Hepatocyte (in vitro differentiated cells): ENCODE results near the gene PHLPP1. TPM values are rescaled to one million over a fixed set of nuclear protein-coding genes. Genes with fewer than 3 reads are reported as not detected.
A peak's percentile ranks its signal among the peaks of the same experiment; 100 is the strongest.

Source experiments
- DNase-seq: peaks from one replicate; pipeline ENCODE4 v3.0.0-alpha.2; 2016; ENCODE audit warnings: low spot score
- H2AFZ ChIP-seq: fragments of 200-600 bp; sonication (generic); 2 replicates; pipeline ENCODE4 v1.6.0; 2016; ENCODE audit warnings: antibody characterized with exemption, mild to moderate bottlenecking
- H3K27ac ChIP-seq: fragments of 200-600 bp; sonication (generic); 2 replicates; pipeline ENCODE4 v1.5.1; 2016; ENCODE audit warnings: mild to moderate bottlenecking
- H3K27me3 ChIP-seq: fragments of 200-600 bp; sonication (generic); 2 replicates; pipeline ENCODE4 v1.6.1; 2016
- H3K36me3 ChIP-seq: fragments of 200-600 bp; sonication (generic); replicated peaks from 2 replicates; pipeline ENCODE4 v1.5.1; 2016; ENCODE audit warnings: low read depth; ENCODE audit not compliant: insufficient read depth
- H3K4me1 ChIP-seq: fragments of 200-600 bp; sonication (generic); 2 replicates; pipeline ENCODE4 v1.5.1; 2016; ENCODE audit warnings: mild to moderate bottlenecking, moderate library complexity; ENCODE audit not compliant: insufficient read depth
- H3K4me2 ChIP-seq: fragments of 200-600 bp; sonication (generic); 2 replicates; pipeline ENCODE4 v1.6.0; 2016
- H3K4me3 ChIP-seq: fragments of 200-600 bp; sonication (generic); 2 replicates; pipeline ENCODE4 v1.5.1; 2016; ENCODE audit warnings: mild to moderate bottlenecking
- H3K79me2 ChIP-seq: fragments of 200-600 bp; sonication (generic); 2 replicates; pipeline ENCODE4 v1.6.0; 2017; ENCODE audit warnings: mild to moderate bottlenecking
- H3K9me2 ChIP-seq: fragments of 200-600 bp; sonication (generic); replicated peaks from 2 replicates; pipeline ENCODE4 v1.6.0; 2017; ENCODE audit warnings: mild to moderate bottlenecking; ENCODE audit not compliant: insufficient read depth
- H3K9me3 ChIP-seq: fragments of 200-600 bp; sonication (generic); 2 replicates; pipeline ENCODE4 v1.5.1; 2016; ENCODE audit warnings: low read depth, mild to moderate bottlenecking
- H4K20me1 ChIP-seq: fragments of 200-600 bp; sonication (generic); 2 replicates; pipeline ENCODE4 v1.6.0; 2016; ENCODE audit warnings: mild to moderate bottlenecking; ENCODE audit not compliant: insufficient read depth, poor library complexity, severe bottlenecking
- EZH2 ChIP-seq: fragments of 200-600 bp; sonication (generic); IDR thresholded peaks from 2 replicates; pipeline ENCODE4 v1.6.1; 2016; ENCODE audit warnings: antibody characterized with exemption, mild to moderate bottlenecking, borderline replicate concordance
- EZH2phosphoT487 ChIP-seq: fragments of 200-600 bp; sonication (generic); IDR thresholded peaks from one replicate; pipeline ENCODE4 v1.6.1; 2018; ENCODE audit warnings: antibody characterized with exemption, mild to moderate bottlenecking, low read depth, moderate library complexity; ENCODE audit not compliant: unreplicated experiment, severe bottlenecking
- WGBS: methylation state at CpG from one replicate; pipeline ENCODE4 v1.1.6; 2016; ENCODE audit warnings: low lambda C conversion rate; ENCODE audit errors: missing lambda C conversion rate; 5-methylcytosine and 5-hydroxymethylcytosine counted together
- polyA plus RNA-seq: library from polyadenylated mRNA; unstranded; fragments of >200 nt; fragmentation: Nextera tagmentation; extraction: Ambion mirVana; gene quantifications from 2 replicates; pipeline ENCODE4 v1.2.1, GENCODE V29; 2016
- total RNA-seq: library from RNA; depleted of rRNA; stranded (reverse); fragments of >200 nt; gene quantifications from 2 replicates; pipeline ENCODE4 v1.2.3, GENCODE V29; 2014
- TF ChIP-seq, protein P1 (sequence below): fragments of 200-600 bp; sonication (generic); IDR thresholded peaks from 2 replicates; pipeline ENCODE4 v1.5.1; 2016; ENCODE audit warnings: antibody characterized with exemption, mild to moderate bottlenecking; ENCODE audit not compliant: poor library complexity

The PHLPP1 gene
- total and polyA plus RNA-seq, 2 experiments from 2014 or later = 7.3 to 14.3 TPM

DNA sequence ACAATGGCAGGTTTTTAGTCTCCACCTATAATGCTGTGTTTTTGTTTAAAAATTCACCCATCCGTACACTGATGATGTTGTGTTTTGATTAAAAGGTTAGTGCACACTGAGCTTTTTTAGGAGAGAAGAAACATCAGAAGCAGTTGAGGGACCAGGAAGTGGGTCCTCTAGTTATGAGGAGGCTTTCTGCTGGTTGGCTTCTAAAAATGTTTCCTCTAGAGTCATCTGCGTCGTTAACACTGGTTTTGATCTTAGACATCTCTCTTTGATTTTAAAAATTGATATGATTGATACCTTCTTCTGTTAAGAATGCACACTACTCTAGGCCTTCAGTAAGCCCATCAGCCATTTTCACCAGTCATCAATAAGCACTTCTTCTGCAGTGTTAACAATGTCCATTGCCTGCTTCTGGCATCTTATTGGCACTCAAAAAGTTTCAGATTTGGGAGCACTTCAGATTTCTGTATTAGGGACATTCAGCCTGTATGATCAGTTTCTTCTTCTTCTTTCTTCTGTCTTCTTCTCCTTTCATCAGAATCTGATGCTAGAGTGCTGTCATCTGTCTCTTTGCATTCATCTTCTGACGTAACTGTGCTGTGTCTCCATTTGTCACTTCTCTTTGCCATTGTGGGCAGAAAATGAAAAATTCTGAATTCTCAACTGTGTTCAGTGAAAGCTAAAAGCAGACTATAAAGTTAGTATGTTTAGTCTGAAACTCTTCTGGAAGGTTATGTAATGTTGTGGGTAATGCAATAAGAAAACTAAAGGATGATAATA, 56.3 kb downstream of the PHLPP1 start:
- no peaks in the 10 kb centered on the region for H3K9me3 ChIP-seq
- peaks cover 7% of the 10 kb centered on the region for H3K4me1 ChIP-seq
- H3K79me2 ChIP-seq = peaks cover 77% of the 10 kb centered on the region
- no peak overlapping the region for H3K27ac ChIP-seq
- whole genome bisulfite sequencing = 96% methylated on average over 4 of the region's 4 CpGs
- no peak overlapping the region for H3K4me3 ChIP-seq
- H3K4me2 ChIP-seq = no peak overlapping the region
- no peak overlapping the region for H2AFZ ChIP-seq
- H4K20me1 ChIP-seq = no peaks in the 10 kb centered on the region
- H3K27me3 ChIP-seq = no peaks in the 10 kb centered on the region
- no peaks in the 10 kb centered on the region for H3K36me3 ChIP-seq
- DNase-seq = no peak
- no peaks in the 10 kb centered on the region for H3K9me2 ChIP-seq
- no peak for TF ChIP-seq EZH2

DNA sequence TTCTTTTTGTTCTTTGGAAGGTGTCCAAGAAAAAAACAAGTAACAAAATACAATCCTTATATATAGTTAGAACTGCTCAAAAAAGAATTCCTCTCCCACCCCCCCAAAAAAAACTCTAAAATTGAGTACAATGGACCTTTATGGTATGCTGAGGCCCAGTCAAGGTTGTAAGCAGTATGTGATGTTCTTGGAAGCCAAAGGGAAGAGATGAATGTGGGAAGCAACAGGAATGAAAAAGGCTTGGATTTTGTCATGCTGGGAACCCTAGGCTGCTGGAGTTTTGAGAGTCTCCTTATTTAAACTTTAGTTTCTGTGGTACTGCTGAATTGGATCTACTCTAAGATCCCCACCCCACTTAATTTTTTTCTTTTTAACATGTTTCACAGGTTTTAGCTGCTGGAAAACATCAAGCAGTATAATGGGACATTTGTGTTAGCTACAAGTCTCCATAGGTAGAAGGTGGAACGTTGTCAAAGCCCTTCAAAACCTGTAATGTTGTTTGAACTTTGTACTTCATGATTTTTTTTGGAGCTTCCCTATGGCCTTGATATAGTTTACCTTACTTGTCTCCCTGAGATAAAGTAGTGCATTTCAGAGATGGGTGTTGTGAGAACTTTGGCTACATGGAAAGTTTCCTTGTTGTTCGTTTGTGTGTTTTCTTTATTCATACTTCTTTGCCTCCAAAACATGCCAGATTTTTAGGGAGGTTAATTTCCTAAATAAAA, 57.7 kb downstream of the PHLPP1 start:
- no peaks in the 10 kb centered on the region for H4K20me1 ChIP-seq
- no peak overlapping the region for H3K4me3 ChIP-seq
- 75% methylated on average over 2 of the region's 2 CpGs for WGBS
- H3K27ac ChIP-seq = peak overlapping the region; percentile 8
- DNase-seq = no peak
- H3K4me2 ChIP-seq = peak overlapping the region; percentile 9
- TF ChIP-seq EZH2 = no peak
- TF ChIP-seq, protein P1, sequence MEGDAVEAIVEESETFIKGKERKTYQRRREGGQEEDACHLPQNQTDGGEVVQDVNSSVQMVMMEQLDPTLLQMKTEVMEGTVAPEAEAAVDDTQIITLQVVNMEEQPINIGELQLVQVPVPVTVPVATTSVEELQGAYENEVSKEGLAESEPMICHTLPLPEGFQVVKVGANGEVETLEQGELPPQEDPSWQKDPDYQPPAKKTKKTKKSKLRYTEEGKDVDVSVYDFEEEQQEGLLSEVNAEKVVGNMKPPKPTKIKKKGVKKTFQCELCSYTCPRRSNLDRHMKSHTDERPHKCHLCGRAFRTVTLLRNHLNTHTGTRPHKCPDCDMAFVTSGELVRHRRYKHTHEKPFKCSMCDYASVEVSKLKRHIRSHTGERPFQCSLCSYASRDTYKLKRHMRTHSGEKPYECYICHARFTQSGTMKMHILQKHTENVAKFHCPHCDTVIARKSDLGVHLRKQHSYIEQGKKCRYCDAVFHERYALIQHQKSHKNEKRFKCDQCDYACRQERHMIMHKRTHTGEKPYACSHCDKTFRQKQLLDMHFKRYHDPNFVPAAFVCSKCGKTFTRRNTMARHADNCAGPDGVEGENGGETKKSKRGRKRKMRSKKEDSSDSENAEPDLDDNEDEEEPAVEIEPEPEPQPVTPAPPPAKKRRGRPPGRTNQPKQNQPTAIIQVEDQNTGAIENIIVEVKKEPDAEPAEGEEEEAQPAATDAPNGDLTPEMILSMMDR = no peak
- TF ChIP-seq EZH2phosphoT487 = no peak
- no peaks in the 10 kb centered on the region for H3K36me3 ChIP-seq
- no peaks in the 10 kb centered on the region for H3K9me3 ChIP-seq
- H3K79me2 ChIP-seq = peaks cover 78% of the 10 kb centered on the region
- H3K9me2 ChIP-seq = no peaks in the 10 kb centered on the region
- no peaks in the 10 kb centered on the region for H3K27me3 ChIP-seq
- peaks cover 7% of the 10 kb centered on the region for H3K4me1 ChIP-seq
- H2AFZ ChIP-seq = no peak overlapping the region

DNA sequence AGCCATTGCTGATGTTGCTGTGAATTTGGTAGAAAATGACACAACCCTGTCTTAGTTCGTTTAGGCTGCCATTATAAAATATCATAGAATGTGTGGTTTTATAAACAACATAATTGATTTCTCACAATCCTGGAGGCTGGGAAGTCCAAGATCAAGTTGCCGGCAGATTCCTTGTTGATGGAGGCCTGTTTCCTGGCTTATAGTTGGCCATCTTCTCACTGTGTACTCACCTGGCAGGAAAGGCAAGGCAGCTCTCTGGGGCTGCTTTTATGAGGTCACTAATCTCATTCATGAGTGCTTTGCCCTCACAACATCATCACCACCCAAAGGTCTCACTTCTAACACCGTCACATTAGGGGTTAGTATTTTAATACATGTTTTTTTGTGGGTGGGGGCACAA, 58.4 kb downstream of the PHLPP1 start:
- Histone ChIP-seq H3K4me2 (peak overlapping the region; percentile 9), H4K20me1 (no peaks in the 10 kb centered on the region), H3K36me3 (no peaks in the 10 kb centered on the region), H3K27me3 (no peaks in the 10 kb centered on the region), H3K79me2 (peaks cover 84% of the 10 kb centered on the region), H3K4me3 (no peak overlapping the region), H3K9me3 (no peaks in the 10 kb centered on the region), H3K4me1 (peaks cover 7% of the 10 kb centered on the region), H2AFZ (no peak overlapping the region), H3K27ac (no peak overlapping the region), H3K9me2 (no peaks in the 10 kb centered on the region)
- TF ChIP-seq, protein P1 = no peak
- no peak for TF ChIP-seq EZH2phosphoT487
- 86% methylated on average over 3 of the region's 3 CpGs for WGBS
- no peak for DNase-seq

DNA sequence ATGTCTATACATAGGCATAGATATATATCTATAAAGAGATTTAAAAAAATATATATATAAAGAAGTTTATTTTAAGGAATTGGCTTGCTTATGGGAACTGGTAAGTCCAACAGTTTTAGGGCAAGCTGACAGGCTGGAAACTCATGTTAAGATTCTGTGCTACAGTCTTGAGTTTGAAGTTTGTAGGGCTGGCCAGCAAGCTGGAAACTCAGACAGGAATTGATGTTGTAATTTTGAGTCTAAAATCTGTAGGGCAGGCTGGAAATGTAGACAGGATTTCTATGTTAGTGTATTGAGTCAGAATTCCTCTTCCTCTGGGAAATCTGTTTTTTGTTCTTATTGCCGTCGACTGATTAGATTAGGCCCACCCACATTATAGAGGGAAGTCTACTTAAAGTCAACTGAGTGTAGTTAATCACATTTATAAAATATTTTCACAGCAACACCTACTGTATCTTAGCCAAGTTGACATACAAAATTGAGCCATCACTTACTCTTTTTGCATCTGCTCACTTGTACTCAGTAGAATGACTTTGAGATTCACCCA, 60.8 kb downstream of the PHLPP1 start:
- no peak for DNase-seq
- Histone ChIP-seq H3K36me3 (no peaks in the 10 kb centered on the region), H3K9me3 (no peaks in the 10 kb centered on the region), H3K4me2 (no peak overlapping the region), H2AFZ (no peak overlapping the region), H3K9me2 (no peaks in the 10 kb centered on the region), H3K27ac (no peak overlapping the region), H3K4me3 (no peak overlapping the region), H3K27me3 (no peaks in the 10 kb centered on the region), H3K4me1 (peaks cover 7% of the 10 kb centered on the region), H4K20me1 (no peaks in the 10 kb centered on the region), H3K79me2 (peaks cover 94% of the 10 kb centered on the region)
- TF ChIP-seq EZH2phosphoT487 = no peak
- 93% methylated on average over 2 of the region's 2 CpGs for WGBS
